Measurements from ENCODE around the gene ABLIM2. TPM values are rescaled to one million over a fixed set of nuclear protein-coding genes. Genes with fewer than 3 reads are reported as not detected.

ABLIM2 gene
- total and polyA plus RNA-seq, 10 of the 15 experiments (the other 5 are each of a cell fraction or from before 2014, with no cell fraction given) = 0.03 to 0.15 (median 0.05) TPM; not detected in 7

DNA sequence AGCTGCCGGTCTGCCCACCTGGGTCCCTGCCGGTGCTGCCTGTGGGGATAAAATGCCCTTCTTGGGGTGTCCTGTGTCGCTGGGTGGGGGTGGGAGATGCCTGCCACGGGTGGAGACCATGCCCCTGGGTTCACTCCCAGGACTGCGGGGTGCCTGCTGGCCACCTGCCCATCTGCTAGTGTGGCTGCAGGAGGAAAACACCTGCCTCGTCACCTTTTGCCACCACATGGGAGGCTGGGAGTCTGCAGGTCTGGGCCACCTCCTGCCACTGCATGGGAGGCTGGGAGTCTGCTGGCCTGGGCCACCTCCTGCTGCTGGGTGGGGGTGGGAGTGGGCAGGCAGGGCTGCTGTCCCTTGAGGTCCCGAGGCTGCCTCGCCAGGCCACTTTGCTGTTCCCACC, 160.2 kb downstream of the ABLIM2 start:
- no peak overlapping the region for H2AFZ ChIP-seq (ENCODE audit: control insufficient read depth, low read depth, low read length)
- no peaks in the 10 kb centered on the region for H4K20me1 ChIP-seq (ENCODE audit: control insufficient read depth, insufficient read depth)
- CTCF ChIA-PET = no interaction called here
- H3K27me3 ChIP-seq (replicated peaks in 1 of 2; ENCODE audit: control insufficient read depth in 2 of 2, insufficient read depth in 2 of 2, low read length in 1 of 2) = no peaks in the 10 kb centered on the region; a peak in 3 of 4 replicates
- no peaks in the 10 kb centered on the region for H3K4me1 ChIP-seq (ENCODE audit: control insufficient read depth, insufficient read depth, low read length)
- WGBS (ENCODE audit: insufficient coverage, insufficient replicate concordance, low lambda C conversion rate, missing lambda C conversion rate) = 28% methylated on average over 8 of the region's 8 CpGs
- RAD21 ChIA-PET (ENCODE audit: unreplicated experiment) = no interaction called here
- no peaks in the 10 kb centered on the region for H3K9me3 ChIP-seq (replicated peaks; ENCODE audit: control insufficient read depth, insufficient read depth, low read length)
- H3K79me2 ChIP-seq (ENCODE audit: control insufficient read depth, insufficient read depth, low read length) = no peaks in the 10 kb centered on the region
- intact Hi-C loops (cut with micrococcal nuclease; ENCODE audit: unreplicated experiment) (no loop called here), in situ Hi-C loops (cut with MboI) (no loop called here)
- DNase-seq (ENCODE audit: low read depth, low spot score) (no peak), FAIRE-seq (no peak), ATAC-seq (no peak)
- H3K36me3 ChIP-seq (ENCODE audit: control insufficient read depth in 2 of 2, insufficient read depth in 2 of 2, low read length in 1 of 2) = no peaks in the 10 kb centered on the region
- no TSS peak for BruUV-seq (replicated peaks)
- no peak overlapping the region for H3K4me2 ChIP-seq (ENCODE audit: control insufficient read depth, insufficient read depth)
- TF ChIP-seq, protein P1, sequence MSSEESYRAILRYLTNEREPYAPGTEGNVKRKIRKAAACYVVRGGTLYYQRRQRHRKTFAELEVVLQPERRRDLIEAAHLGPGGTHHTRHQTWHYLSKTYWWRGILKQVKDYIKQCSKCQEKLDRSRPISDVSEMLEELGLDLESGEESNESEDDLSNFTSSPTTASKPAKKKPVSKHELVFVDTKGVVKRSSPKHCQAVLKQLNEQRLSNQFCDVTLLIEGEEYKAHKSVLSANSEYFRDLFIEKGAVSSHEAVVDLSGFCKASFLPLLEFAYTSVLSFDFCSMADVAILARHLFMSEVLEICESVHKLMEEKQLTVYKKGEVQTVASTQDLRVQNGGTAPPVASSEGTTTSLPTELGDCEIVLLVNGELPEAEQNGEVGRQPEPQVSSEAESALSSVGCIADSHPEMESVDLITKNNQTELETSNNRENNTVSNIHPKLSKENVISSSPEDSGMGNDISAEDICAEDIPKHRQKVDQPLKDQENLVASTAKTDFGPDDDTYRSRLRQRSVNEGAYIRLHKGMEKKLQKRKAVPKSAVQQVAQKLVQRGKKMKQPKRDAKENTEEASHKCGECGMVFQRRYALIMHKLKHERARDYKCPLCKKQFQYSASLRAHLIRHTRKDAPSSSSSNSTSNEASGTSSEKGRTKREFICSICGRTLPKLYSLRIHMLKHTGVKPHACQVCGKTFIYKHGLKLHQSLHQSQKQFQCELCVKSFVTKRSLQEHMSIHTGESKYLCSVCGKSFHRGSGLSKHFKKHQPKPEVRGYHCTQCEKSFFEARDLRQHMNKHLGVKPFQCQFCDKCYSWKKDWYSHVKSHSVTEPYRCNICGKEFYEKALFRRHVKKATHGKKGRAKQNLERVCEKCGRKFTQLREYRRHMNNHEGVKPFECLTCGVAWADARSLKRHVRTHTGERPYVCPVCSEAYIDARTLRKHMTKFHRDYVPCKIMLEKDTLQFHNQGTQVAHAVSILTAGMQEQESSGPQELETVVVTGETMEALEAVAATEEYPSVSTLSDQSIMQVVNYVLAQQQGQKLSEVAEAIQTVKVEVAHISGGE (CRISPR knock-in tag; IDR thresholded peaks at IDR 0.05) = no peak
- TF ChIP-seq, protein P2, sequence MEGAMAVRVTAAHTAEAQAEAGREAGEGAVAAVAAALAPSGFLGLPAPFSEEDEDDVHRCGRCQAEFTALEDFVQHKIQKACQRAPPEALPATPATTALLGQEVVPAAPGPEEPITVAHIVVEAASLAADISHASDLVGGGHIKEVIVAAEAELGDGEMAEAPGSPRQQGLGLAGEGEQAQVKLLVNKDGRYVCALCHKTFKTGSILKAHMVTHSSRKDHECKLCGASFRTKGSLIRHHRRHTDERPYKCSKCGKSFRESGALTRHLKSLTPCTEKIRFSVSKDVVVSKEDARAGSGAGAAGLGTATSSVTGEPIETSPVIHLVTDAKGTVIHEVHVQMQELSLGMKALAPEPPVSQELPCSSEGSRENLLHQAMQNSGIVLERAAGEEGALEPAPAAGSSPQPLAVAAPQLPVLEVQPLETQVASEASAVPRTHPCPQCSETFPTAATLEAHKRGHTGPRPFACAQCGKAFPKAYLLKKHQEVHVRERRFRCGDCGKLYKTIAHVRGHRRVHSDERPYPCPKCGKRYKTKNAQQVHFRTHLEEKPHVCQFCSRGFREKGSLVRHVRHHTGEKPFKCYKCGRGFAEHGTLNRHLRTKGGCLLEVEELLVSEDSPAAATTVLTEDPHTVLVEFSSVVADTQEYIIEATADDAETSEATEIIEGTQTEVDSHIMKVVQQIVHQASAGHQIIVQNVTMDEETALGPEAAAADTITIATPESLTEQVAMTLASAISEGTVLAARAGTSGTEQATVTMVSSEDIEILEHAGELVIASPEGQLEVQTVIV (IDR thresholded peaks at IDR 0.05; ENCODE audit: borderline replicate concordance, partially characterized antibody) = no peak
- TF ChIP-seq, protein P3, sequence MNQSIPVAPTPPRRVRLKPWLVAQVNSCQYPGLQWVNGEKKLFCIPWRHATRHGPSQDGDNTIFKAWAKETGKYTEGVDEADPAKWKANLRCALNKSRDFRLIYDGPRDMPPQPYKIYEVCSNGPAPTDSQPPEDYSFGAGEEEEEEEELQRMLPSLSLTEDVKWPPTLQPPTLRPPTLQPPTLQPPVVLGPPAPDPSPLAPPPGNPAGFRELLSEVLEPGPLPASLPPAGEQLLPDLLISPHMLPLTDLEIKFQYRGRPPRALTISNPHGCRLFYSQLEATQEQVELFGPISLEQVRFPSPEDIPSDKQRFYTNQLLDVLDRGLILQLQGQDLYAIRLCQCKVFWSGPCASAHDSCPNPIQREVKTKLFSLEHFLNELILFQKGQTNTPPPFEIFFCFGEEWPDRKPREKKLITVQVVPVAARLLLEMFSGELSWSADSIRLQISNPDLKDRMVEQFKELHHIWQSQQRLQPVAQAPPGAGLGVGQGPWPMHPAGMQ (IDR thresholded peaks at IDR 0.05; ENCODE audit: borderline replicate concordance) = no peak
- TF ChIP-seq FOXK2 (IDR thresholded peaks at IDR 0.05) (no peak), CEBPB (IDR thresholded peaks at IDR 0.05; ENCODE audit: borderline replicate concordance in 1 of 2, low read depth in 2 of 2, low read length in 2 of 2) (no peak), KAT2A (conservative IDR thresholded peaks at IDR 0.05; ENCODE audit: control insufficient read depth, low read depth, low read length) (no peak), TCF3 (IDR thresholded peaks at IDR 0.05; ENCODE audit: borderline replicate concordance, insufficient read depth, low read depth, low read length) (no peak), SMAD5 (IDR thresholded peaks at IDR 0.05; ENCODE audit: low read depth) (no peak)
- no peak overlapping the region for H3K27ac ChIP-seq (ENCODE audit: control insufficient read depth, insufficient read depth)
- POLR2A ChIA-PET = no interaction called here
- H3K9ac ChIP-seq (ENCODE audit: control insufficient read depth, insufficient read depth, low read length) = no peak overlapping the region
- H3K4me3 ChIP-seq = no peak overlapping the region
- SMC1A ChIA-PET (ENCODE audit: uncharacterized antibody, unreplicated experiment) = no interaction called here
